ENCODE data around the gene IRX4.

DNA sequence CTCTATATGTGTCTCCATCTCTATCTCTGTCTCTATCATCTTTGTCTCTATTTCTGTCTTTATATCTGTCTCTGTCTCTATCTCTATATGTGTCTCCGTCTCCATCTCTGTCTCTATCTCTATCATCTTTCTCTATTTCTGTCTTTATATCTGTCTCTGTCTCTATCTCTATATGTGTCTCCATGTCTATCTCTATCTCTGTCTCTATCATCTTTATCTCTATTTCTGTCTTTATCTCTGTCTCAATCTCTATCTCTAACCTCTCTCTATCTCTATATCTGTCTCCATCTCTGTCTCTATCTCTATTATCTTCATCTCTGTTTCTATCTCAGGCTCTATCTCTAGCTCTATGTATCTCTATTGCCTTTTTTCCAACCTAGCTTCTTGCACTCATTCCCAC is 37.0 kb downstream of the IRX4 start:
- TF ChIP-seq, protein P1, sequence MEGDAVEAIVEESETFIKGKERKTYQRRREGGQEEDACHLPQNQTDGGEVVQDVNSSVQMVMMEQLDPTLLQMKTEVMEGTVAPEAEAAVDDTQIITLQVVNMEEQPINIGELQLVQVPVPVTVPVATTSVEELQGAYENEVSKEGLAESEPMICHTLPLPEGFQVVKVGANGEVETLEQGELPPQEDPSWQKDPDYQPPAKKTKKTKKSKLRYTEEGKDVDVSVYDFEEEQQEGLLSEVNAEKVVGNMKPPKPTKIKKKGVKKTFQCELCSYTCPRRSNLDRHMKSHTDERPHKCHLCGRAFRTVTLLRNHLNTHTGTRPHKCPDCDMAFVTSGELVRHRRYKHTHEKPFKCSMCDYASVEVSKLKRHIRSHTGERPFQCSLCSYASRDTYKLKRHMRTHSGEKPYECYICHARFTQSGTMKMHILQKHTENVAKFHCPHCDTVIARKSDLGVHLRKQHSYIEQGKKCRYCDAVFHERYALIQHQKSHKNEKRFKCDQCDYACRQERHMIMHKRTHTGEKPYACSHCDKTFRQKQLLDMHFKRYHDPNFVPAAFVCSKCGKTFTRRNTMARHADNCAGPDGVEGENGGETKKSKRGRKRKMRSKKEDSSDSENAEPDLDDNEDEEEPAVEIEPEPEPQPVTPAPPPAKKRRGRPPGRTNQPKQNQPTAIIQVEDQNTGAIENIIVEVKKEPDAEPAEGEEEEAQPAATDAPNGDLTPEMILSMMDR (IDR thresholded peaks at IDR 0.05; ENCODE audit: insufficient read depth, low read depth, low read length), result no peak
- TF ChIP-seq EZH2 (IDR thresholded peaks at IDR 0.05; ENCODE audit: insufficient read depth, low read length), result no peak
